ENCODE measurements around the gene PTPN23. TPM values are rescaled to one million over a fixed set of nuclear protein-coding genes. Genes with fewer than 3 reads are reported as not detected.
A peak's percentile ranks its signal among the peaks of the same experiment; 100 is the strongest.

The PTPN23 gene
- total and polyA plus RNA-seq, 9 of the 15 experiments (the other 6 are each of a cell fraction or from before 2014, with no cell fraction given) = 0.41 to 58.7 (median 7.2) TPM

- TF ChIP-seq PBX2 (CRISPR knock-in tag; IDR thresholded peaks at IDR 0.05; ENCODE audit: low read depth) (no peak), PBX2 (tag; conservative IDR thresholded peaks at IDR 0.05; ENCODE audit: low read depth) (peak; percentile 49), ZNF639 (CRISPR knock-in tag; conservative IDR thresholded peaks at IDR 0.05 in 1 of 2, IDR thresholded peaks at IDR 0.05 in 1 of 2) (no peak), SIN3B (IDR thresholded peaks at IDR 0.05; ENCODE audit: low read depth) (no peak), PKNOX1 (IDR thresholded peaks at IDR 0.05) (peak; percentile 60), PCBP2 (IDR thresholded peaks at IDR 0.05; ENCODE audit: low read depth, low read length, poor library complexity, severe bottlenecking) (no peak), STAG1 (CRISPR knock-in tag; IDR thresholded peaks at IDR 0.05; ENCODE audit: borderline replicate concordance) (no peak), NFE2 (IDR thresholded peaks at IDR 0.05; ENCODE audit: low read depth) (no peak), OTX1 (CRISPR knock-in tag; IDR thresholded peaks at IDR 0.05) (no peak; the same call in 1 of the 2 replicates), CREBBP (IDR thresholded peaks at IDR 0.05; ENCODE audit: low read depth, low read length) (no peak), ZBTB9 (CRISPR knock-in tag; IDR thresholded peaks at IDR 0.05) (peak; percentile 70; the same call in 1 of the 2 replicates), ILK (tag; IDR thresholded peaks at IDR 0.05; ENCODE audit: borderline replicate concordance, low read depth) (no peak), ZBTB1 (CRISPR knock-in tag; IDR thresholded peaks at IDR 0.05; ENCODE audit: borderline replicate concordance, low read depth) (0 out of 2 replicates have a peak, but pooled peaks have one; percentile 25), POLR2AphosphoS2 (IDR thresholded peaks at IDR 0.05; ENCODE audit: low read length) (no peak), ZNF766 (CRISPR knock-in tag; conservative IDR thresholded peaks at IDR 0.05) (peak; percentile 90), STAT5A (IDR thresholded peaks at IDR 0.05; ENCODE audit: borderline replicate concordance, low read length) (peak; percentile 53; the same call in 1 of the 2 replicates), NR3C1 (CRISPR knock-in tag; IDR thresholded peaks at IDR 0.05) (no peak), POLR2G (IDR thresholded peaks at IDR 0.05; ENCODE audit: low read depth, low read length) (no peak), ZNF695 (CRISPR knock-in tag; IDR thresholded peaks at IDR 0.05) (no peak), NONO (IDR thresholded peaks at IDR 0.05; ENCODE audit: low read depth in 2 of 2, low read length in 1 of 2) (peak in 1 of 2 experiments; percentile 42; a peak in 1 of 4 replicates)
Observed at GRCh38 chr3:47347217-47347801, 33.5 kb upstream of the PTPN23 start (continued).
